H1 (cell line): ENCODE measurements around the gene MXI1. TPM values are rescaled to one million over a fixed set of nuclear protein-coding genes. Genes with fewer than 3 reads are reported as not detected.
A peak's percentile ranks its signal among the peaks of the same experiment; 100 is the strongest.

ENCODE experiments used
- CTCF ChIA-PET: fragments of 300-600 bp; sonication (Branson Sonifier 250); formaldehyde crosslinking; loops from one replicate; lab custom pipeline; 2021; ENCODE audit not compliant: partially characterized antibody; lab: Charles Lee
- POLR2A ChIA-PET: fragments of 300-600 bp; sonication (Branson Sonifier 250); formaldehyde crosslinking; loops from one replicate; lab custom pipeline; 2021; ENCODE audit warnings: inconsistent platforms; ENCODE audit not compliant: partially characterized antibody; lab: Charles Lee
- DNase-seq, 2 experiments: peaks; one replicate each; pipeline versions ENCODE4 v3.0.0 to v3.0.0-alpha.2; 2010 to 2022; ENCODE audit warnings: low spot score in 2 of 2, low read depth in 1 of 2, mixed read lengths in 1 of 2
- FAIRE-seq: peaks from 2 replicates; lab custom pipeline; 2011; peaks lifted over from hg19 to GRCh38; lab: Jason Lieb, UNC
- H2AFZ ChIP-seq: 2 replicates; pipeline ENCODE4 v1.8.1; 2012; ENCODE audit warnings: low read length, inconsistent platforms
- H2AK5ac ChIP-seq: 2 replicates; pipeline ENCODE4 v1.6.1; 2013; ENCODE audit warnings: low read depth, low read length
- H2BK120ac ChIP-seq: replicated peaks from 2 replicates; pipeline ENCODE3; 2013; ENCODE audit warnings: low read depth, low read length, inconsistent platforms
- H2BK12ac ChIP-seq: 2 replicates; pipeline ENCODE4 v1.6.1; 2013; ENCODE audit warnings: low read depth, low read length
- H2BK15ac ChIP-seq: 2 replicates; pipeline ENCODE4 v1.6.1; 2013; ENCODE audit warnings: low read length
- H2BK20ac ChIP-seq: 2 replicates; pipeline ENCODE4 v1.6.1; 2013; ENCODE audit warnings: low read length
- H2BK5ac ChIP-seq: 2 replicates; pipeline ENCODE4 v1.6.1; 2013; ENCODE audit warnings: low read depth, low read length
- H3K14ac ChIP-seq: 2 replicates; pipeline ENCODE4 v1.6.1; 2013; ENCODE audit warnings: inconsistent platforms; ENCODE audit not compliant: insufficient read length
- H3K18ac ChIP-seq: 2 replicates; pipeline ENCODE4 v1.6.1; 2013; ENCODE audit warnings: low read length; ENCODE audit errors: extremely low read depth
- H3K23ac ChIP-seq: 2 replicates; pipeline ENCODE4 v1.6.1; 2013; ENCODE audit warnings: inconsistent platforms; ENCODE audit not compliant: insufficient read length
- H3K23me2 ChIP-seq: 2 replicates; pipeline ENCODE4 v1.6.1; 2013; ENCODE audit warnings: low read depth, low read length
- H3K27ac ChIP-seq: 2 replicates; pipeline ENCODE4 v1.6.1; 2011; ENCODE audit warnings: low read depth, low read length, inconsistent platforms
- H3K27me3 ChIP-seq, 4 experiments: replicated peaks in 1 of 4; 1 replicate in 1 of 4; 2 replicates in 3 of 4; pipeline versions ENCODE4 v1.6.1 to v1.8.1; 2011 to 2013; ENCODE audit warnings: low read length in 3 of 4, mild to moderate bottlenecking in 3 of 4, inconsistent platforms in 2 of 4, mixed read lengths in 2 of 4, moderate library complexity in 1 of 4; ENCODE audit not compliant: control insufficient read depth in 3 of 4, insufficient read depth in 3 of 4; ENCODE audit errors: extremely low read depth in 1 of 4
- H3K36me3 ChIP-seq, 4 experiments: 2 replicates each; pipeline versions ENCODE4 v1.6.1 to v1.8.1; 2011 to 2013; ENCODE audit warnings: mild to moderate bottlenecking in 4 of 4, low read length in 3 of 4, moderate library complexity in 2 of 4, control low read depth in 1 of 4, inconsistent platforms in 1 of 4; ENCODE audit not compliant: insufficient read depth in 4 of 4, control insufficient read depth in 2 of 4
- H3K4ac ChIP-seq: replicated peaks from 2 replicates; pipeline ENCODE3; 2013; ENCODE audit warnings: low read length, low read depth, mixed read lengths, inconsistent platforms; ENCODE audit not compliant: insufficient read length
- H3K4me1 ChIP-seq, 4 experiments: replicated peaks in 1 of 4; 1 replicate in 1 of 4; 2 replicates in 3 of 4; pipeline versions ENCODE4 v1.6.1 to v1.8.1; 2011 to 2013; ENCODE audit warnings: low read length in 3 of 4, inconsistent platforms in 2 of 4, mixed read lengths in 1 of 4; ENCODE audit not compliant: insufficient read depth in 4 of 4, control insufficient read depth in 3 of 4
- H3K4me2 ChIP-seq, 2 experiments: 2 replicates each; pipeline versions ENCODE4 v1.6.1 to v1.8.1; 2011 to 2013; ENCODE audit warnings: low read depth in 2 of 2, low read length in 2 of 2, control low read depth in 1 of 2, inconsistent platforms in 1 of 2, mild to moderate bottlenecking in 1 of 2; ENCODE audit not compliant: insufficient read depth in 1 of 2
- H3K4me3 ChIP-seq, 4 experiments: fragments of 200-600, 300-600 bp in 1 of 4; sonication (generic), shearing (Covaris generic), sonication (Bioruptor Twin) in 1 of 4; 2 replicates each; pipeline versions ENCODE4 v1.5.1 to v1.8.1; 2011 to 2016; ENCODE audit warnings: low read length in 4 of 4, low read depth in 3 of 4, control low read depth in 2 of 4, inconsistent platforms in 2 of 4, mild to moderate bottlenecking in 2 of 4, mixed read lengths in 1 of 4, moderate library complexity in 1 of 4; ENCODE audit not compliant: insufficient read depth in 2 of 4; ENCODE audit errors: extremely low read depth in 1 of 4
- H3K56ac ChIP-seq: replicated peaks from 2 replicates; pipeline ENCODE3; 2013; ENCODE audit warnings: low read depth, mild to moderate bottlenecking, mixed read lengths, low read length, inconsistent platforms; ENCODE audit not compliant: insufficient read length
- H3K79me1 ChIP-seq: 2 replicates; pipeline ENCODE4 v1.6.1; 2013; ENCODE audit warnings: low read depth, low read length, control low read depth
- H3K79me2 ChIP-seq, 2 experiments: 2 replicates each; pipeline versions ENCODE4 v1.6.1 to v1.8.1; 2012 to 2013; ENCODE audit warnings: low read length in 2 of 2, mild to moderate bottlenecking in 2 of 2, inconsistent platforms in 1 of 2; ENCODE audit not compliant: insufficient read depth in 2 of 2, control insufficient read depth in 1 of 2
- H3K9ac ChIP-seq, 4 experiments: replicated peaks in 1 of 4; 1 replicate in 1 of 4; 2 replicates in 3 of 4; pipeline versions ENCODE4 v1.6.1 to v1.8.1; 2011 to 2013; ENCODE audit warnings: low read depth in 3 of 4, low read length in 3 of 4, control low read depth in 2 of 4, mild to moderate bottlenecking in 2 of 4, moderate library complexity in 2 of 4, inconsistent platforms in 1 of 4; ENCODE audit errors: extremely low read depth in 1 of 4
- H3K9me3 ChIP-seq, 2 experiments: 2 replicates each; pipeline versions ENCODE4 v1.6.1 to v1.8.1; 2012 to 2013; ENCODE audit warnings: mild to moderate bottlenecking in 2 of 2, moderate library complexity in 2 of 2, control low read depth in 1 of 2, inconsistent platforms in 1 of 2, low read depth in 1 of 2, low read length in 1 of 2, mixed read lengths in 1 of 2; ENCODE audit not compliant: insufficient read depth in 2 of 2
- H4K20me1 ChIP-seq, 2 experiments: replicated peaks in 1 of 2; 2 replicates each; pipeline versions ENCODE3 to v1.8.1; 2011 to 2013; ENCODE audit warnings: inconsistent platforms in 2 of 2, low read length in 2 of 2, mild to moderate bottlenecking in 1 of 2; ENCODE audit not compliant: insufficient read depth in 2 of 2, control insufficient read depth in 1 of 2
- H4K5ac ChIP-seq: 2 replicates; pipeline ENCODE4 v1.6.1; 2013; ENCODE audit warnings: low read length, low read depth, mixed read lengths, inconsistent platforms; ENCODE audit not compliant: insufficient read length
- H4K8ac ChIP-seq: 2 replicates; pipeline ENCODE4 v1.8.0; 2013; ENCODE audit warnings: mild to moderate bottlenecking, moderate library complexity, low read length, inconsistent platforms; ENCODE audit not compliant: insufficient read depth; ENCODE audit errors: extremely low read depth
- H4K91ac ChIP-seq: replicated peaks from 2 replicates; pipeline ENCODE3; 2013; ENCODE audit warnings: low read length, mixed read lengths, inconsistent platforms; ENCODE audit not compliant: insufficient read length
- BACH1 ChIP-seq: IDR thresholded peaks from 2 replicates; pipeline ENCODE4 v1.6.1; 2012; ENCODE audit warnings: low read length, improper control_type of control experiment
- CBX8 ChIP-seq: fragments of 300-800, 300-1000 bp; sonication (generic); IDR thresholded peaks from 2 replicates; pipeline ENCODE4 v1.7.1; 2016; ENCODE audit warnings: low read depth, low read length, borderline replicate concordance
- CEBPB ChIP-seq: IDR thresholded peaks from 2 replicates; pipeline ENCODE4 v1.6.1; 2012; ENCODE audit warnings: low read depth, low read length
- CREB1 ChIP-seq: IDR thresholded peaks from 2 replicates; pipeline ENCODE4 v1.6.1; 2012; ENCODE audit warnings: inconsistent platforms
- EP300 ChIP-seq, 2 experiments: IDR thresholded peaks; 1 replicate in 1 of 2; 2 replicates in 1 of 2; pipeline ENCODE4 v1.6.1; 2011 to 2012; ENCODE audit warnings: low read depth in 2 of 2, low read length in 2 of 2, mild to moderate bottlenecking in 2 of 2, borderline replicate concordance in 1 of 2, inconsistent platforms in 1 of 2, moderate library complexity in 1 of 2
- HDAC6 ChIP-seq: IDR thresholded peaks from one replicate; pipeline ENCODE4 v1.7.1; 2012; ENCODE audit warnings: low read depth, mild to moderate bottlenecking, inconsistent platforms, low read length, moderate library complexity
- MAX ChIP-seq: IDR thresholded peaks from 2 replicates; pipeline ENCODE4 v1.6.1; 2012; ENCODE audit warnings: inconsistent platforms
- NRF1 ChIP-seq: IDR thresholded peaks from 2 replicates; pipeline ENCODE4 v1.6.1; 2011; ENCODE audit warnings: mild to moderate bottlenecking, low read depth, low read length, improper control_type of control experiment
- POLR2AphosphoS5 ChIP-seq: IDR thresholded peaks from 2 replicates; pipeline ENCODE4 v1.6.1; 2011; ENCODE audit warnings: low read depth, low read length
- RNF2 ChIP-seq: fragments of 200-900, 300-1000 bp; sonication (generic); IDR thresholded peaks from 2 replicates; pipeline ENCODE4 v1.7.1; 2016; ENCODE audit warnings: borderline replicate concordance, low read depth, mild to moderate bottlenecking, antibody characterized with exemption, low read length; ENCODE audit not compliant: poor library complexity, severe bottlenecking; ENCODE audit errors: missing control alignments
- SIN3A ChIP-seq, 2 experiments: IDR thresholded peaks in 1 of 2; conservative IDR thresholded peaks in 1 of 2; 2 replicates each; pipeline ENCODE4 v1.6.1; 2011 to 2012; ENCODE audit warnings: low read length in 2 of 2, improper control_type of control experiment in 1 of 2, low read depth in 1 of 2, mild to moderate bottlenecking in 1 of 2
- SUZ12 ChIP-seq: fragments of 200-600 bp; sonication (generic); IDR thresholded peaks from 2 replicates; pipeline ENCODE4 v1.6.1; 2012; ENCODE audit warnings: mild to moderate bottlenecking, inconsistent platforms, low read length, moderate library complexity, mixed read lengths
- TCF12 ChIP-seq: IDR thresholded peaks from 2 replicates; pipeline ENCODE4 v1.6.1; 2011; ENCODE audit warnings: low read depth, mild to moderate bottlenecking, low read length
- WGBS, 2 experiments: shearing (Covaris generic) in 1 of 2; methylation state at CpG; one replicate each; pipeline versions ENCODE4 v1.1.6 to v1.1.7; 2013 to 2015; ENCODE audit warnings: low lambda C conversion rate in 2 of 2, mixed read lengths in 2 of 2, inconsistent platforms in 1 of 2, low coverage in 1 of 2, missing lambda C conversion rate in 1 of 2; ENCODE audit not compliant: insufficient replicate concordance in 2 of 2, insufficient coverage in 1 of 2, insufficient read length in 1 of 2; ENCODE audit errors: extremely low coverage in 1 of 2, missing lambda C conversion rate in 1 of 2; 5-methylcytosine and 5-hydroxymethylcytosine counted together
- polyA plus RNA-seq, 7 experiments: library from polyadenylated mRNA; depleted of rRNA in 3 of 7; stranded (reverse) in 5 of 7; unstranded in 2 of 7; fragments of >200 nt in 5 of 7; fragments of 200-250 nt in 2 of 7; gene quantifications; 1 replicate in 5 of 7; 2 replicates in 1 of 7; 4 replicates in 1 of 7; pipeline versions ENCODE4 v1.2.1 to v1.2.3, GENCODE V29; 2011 to 2013; ENCODE audit warnings: missing spikeins in 2 of 7, mixed read lengths in 2 of 7
- total RNA-seq: library from RNA; stranded (reverse); fragmentation: NEBNext Ultra II Directional; extraction: Animal tissue kit (Norgen Biotek cat#: 25700); gene quantifications from 2 replicates; pipeline ENCODE4 v1.2.1, GENCODE V29; 2021

Gene MXI1
- total and polyA plus RNA-seq, 2 of the 8 experiments (the other 6 are each of a cell fraction or from before 2014, with no cell fraction given) = 5.7 to 8.8 TPM

GRCh38 chr10:110326351-110327032 lies 119.1 kb downstream of the MXI1 start:
- H3K18ac ChIP-seq = no peak overlapping the region
- no peaks in the 10 kb centered on the region for H3K27me3 ChIP-seq
- ChIA-PET CTCF (interaction anchor here (1.1 to 5.2 kb wide), 5 partner anchors 9 to 228 kb away, joined by 3 to 33 read pairs (median 3); no protein-coding TSS in a partner anchor), POLR2A (no interaction called here)
- WGBS, 2 experiments = 90% methylated on average over 4 of the region's 4 CpGs; no CpG with 5 or more reads in 1 of the 2 experiments
- H2BK12ac ChIP-seq = no peak overlapping the region
- H3K4me3 ChIP-seq = no peak overlapping the region
- H2BK120ac ChIP-seq = no peak overlapping the region
- H3K9ac ChIP-seq = no peak overlapping the region
- H3K14ac ChIP-seq = no peak overlapping the region
- H2BK20ac ChIP-seq = no peak overlapping the region
- FAIRE-seq = no peak
- H3K79me2 ChIP-seq = no peaks in the 10 kb centered on the region
- H3K4ac ChIP-seq = no peak overlapping the region
- H3K56ac ChIP-seq = no peak overlapping the region
- H2BK15ac ChIP-seq = 0 out of 2 replicates have a peak overlapping the region, but pooled peaks have one; percentile 14
- no peak overlapping the region for H2AK5ac ChIP-seq
- no peaks in the 10 kb centered on the region; a peak in 1 of 8 replicates for H3K36me3 ChIP-seq
- H3K9me3 ChIP-seq = peaks cover 19 to 23% of the 10 kb centered on the region in 2 experiments
- DNase-seq = no peak
- no peaks in the 10 kb centered on the region for H3K23me2 ChIP-seq
- H4K20me1 ChIP-seq = no peaks in the 10 kb centered on the region
- H2BK5ac ChIP-seq = no peak overlapping the region
- H3K4me2 ChIP-seq = no peak overlapping the region
- H4K8ac ChIP-seq = no peak overlapping the region
- H4K5ac ChIP-seq = no peak overlapping the region
- H3K27ac ChIP-seq = no peak overlapping the region
- H2AFZ ChIP-seq = no peak overlapping the region
- H3K79me1 ChIP-seq = no peaks in the 10 kb centered on the region
- H4K91ac ChIP-seq = no peak overlapping the region
- no peak overlapping the region for H3K23ac ChIP-seq
- no peaks in the 10 kb centered on the region for H3K4me1 ChIP-seq
- TF ChIP-seq RNF2 = no peak
- no peak for TF ChIP-seq CEBPB
- TF ChIP-seq CBX8 = no peak
- no peak for TF ChIP-seq MAX
- no peak for TF ChIP-seq HDAC6
- no peak for TF ChIP-seq EP300 (IDR thresholded peaks at IDR 0.05; ENCODE audit: borderline replicate concordance in 1 of 2, low read depth in 2 of 2, low read length in 2 of 2)
- TF ChIP-seq SIN3A (conservative IDR thresholded peaks at IDR 0.05 in 1 of 2, IDR thresholded peaks at IDR 0.05 in 1 of 2; ENCODE audit: low read depth in 1 of 2, low read length in 2 of 2) = no peak
- TF ChIP-seq CREB1 = no peak
- no peak for TF ChIP-seq BACH1
- no peak for TF ChIP-seq POLR2AphosphoS5
- no peak for TF ChIP-seq SUZ12
- no peak for TF ChIP-seq TCF12
- no peak for TF ChIP-seq NRF1
